Measurements from ENCODE around the gene NOSTRIN.
A peak's percentile ranks its signal among the peaks of the same experiment; 100 is the strongest.

NOSTRIN gene

GRCh38 chr2:168801961-168802858 lies at the start of gene NOSTRIN:
Gene NOSTRIN, plus strand, starts transcription at chr2:168802637. Its CDS starts 10 bp downstream, at chr2:168802647.
- TF ChIP-seq CTCF (conservative IDR thresholded peaks at IDR 0.05; ENCODE audit: low read depth, low read length), result no peak
- no peak within 1 kb of the TSS for H3K4me3 ChIP-seq (ENCODE audit: low read length)
- DNase-seq (ENCODE audit: low read depth), result no peak

GRCh38 chr2:168753765-168754329 lies 48.6 kb upstream of the NOSTRIN start:
- TF ChIP-seq CTCF (conservative IDR thresholded peaks at IDR 0.05; ENCODE audit: low read depth, low read length), result no peak
- no peak for DNase-seq (ENCODE audit: low read depth)
- no peak overlapping the region for H3K4me3 ChIP-seq (ENCODE audit: low read length)

- no peak for TF ChIP-seq CTCF (conservative IDR thresholded peaks at IDR 0.05; ENCODE audit: low read depth, low read length)
- no peak overlapping the region for H3K4me3 ChIP-seq (ENCODE audit: low read length)
- DNase-seq (ENCODE audit: low read depth), result no peak
Observed at GRCh38 chr2:168757223-168757622, 45.2 kb upstream of the NOSTRIN start.

GRCh38 chr2:168758970-168759820 lies 43.2 kb upstream of the NOSTRIN start:
- H3K4me3 ChIP-seq (ENCODE audit: low read length), result no peak overlapping the region
- peak; percentile 15 for DNase-seq (ENCODE audit: low read depth)
- TF ChIP-seq CTCF (conservative IDR thresholded peaks at IDR 0.05; ENCODE audit: low read depth, low read length), result peak; percentile 70

- no peak for TF ChIP-seq CTCF (conservative IDR thresholded peaks at IDR 0.05; ENCODE audit: low read depth, low read length)
- no peak overlapping the region for H3K4me3 ChIP-seq (ENCODE audit: low read length)
- no peak for DNase-seq (ENCODE audit: low read depth)
Observed at GRCh38 chr2:168765401-168765800, 37.0 kb upstream of the NOSTRIN start.

GRCh38 chr2:168766600-168766999 lies 35.8 kb upstream of the NOSTRIN start:
- no peak for TF ChIP-seq CTCF (conservative IDR thresholded peaks at IDR 0.05; ENCODE audit: low read depth, low read length)
- DNase-seq (ENCODE audit: low read depth), result no peak
- H3K4me3 ChIP-seq (ENCODE audit: low read length), result no peak overlapping the region

All from retinal pigment epithelial cell (primary cell).